GM19463 (cell line): ENCODE data around the gene DDX4.
A peak's percentile ranks its signal among the peaks of the same experiment; 100 is the strongest.
"Not testable (repeated sequence)": the region's sequence is repeated elsewhere in the genome, so short reads cannot be mapped to it uniquely, and the experiment has no call there.

Experiments
- ATAC-seq: cut with Tn5 transposase; IDR thresholded peaks from one replicate; pipeline ENCODE4 v1.9.1; 2021; ENCODE audit warnings: mild to moderate bottlenecking, moderate library complexity; ENCODE audit not compliant: unreplicated experiment

DDX4 gene

DNA sequence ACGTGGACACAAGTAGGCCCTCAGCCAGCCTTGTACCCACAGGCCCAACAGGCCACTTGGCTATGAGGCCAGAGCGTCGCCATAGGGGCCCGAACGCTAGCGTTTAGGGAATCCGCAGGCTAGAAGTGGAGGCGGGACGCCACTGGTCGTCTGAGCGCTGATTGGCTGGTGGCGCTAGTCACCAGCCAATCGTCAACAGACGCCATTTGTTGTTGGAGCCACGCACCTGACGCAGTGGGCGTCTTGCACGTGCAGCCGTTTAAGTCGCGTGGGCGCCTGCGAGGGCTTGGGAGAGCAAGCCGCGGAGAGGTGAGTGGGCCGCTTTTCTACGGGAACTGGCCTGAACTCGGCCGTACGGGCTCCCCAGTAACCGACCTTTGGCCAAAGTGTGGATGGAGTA lies at the start of gene DDX4:
TSS of gene DDX4 (plus strand) at position 269 of the 400 bp plus-strand sequence. CDS start 903 bp downstream, outside the sequence.
- ATAC-seq: no peak

DNA sequence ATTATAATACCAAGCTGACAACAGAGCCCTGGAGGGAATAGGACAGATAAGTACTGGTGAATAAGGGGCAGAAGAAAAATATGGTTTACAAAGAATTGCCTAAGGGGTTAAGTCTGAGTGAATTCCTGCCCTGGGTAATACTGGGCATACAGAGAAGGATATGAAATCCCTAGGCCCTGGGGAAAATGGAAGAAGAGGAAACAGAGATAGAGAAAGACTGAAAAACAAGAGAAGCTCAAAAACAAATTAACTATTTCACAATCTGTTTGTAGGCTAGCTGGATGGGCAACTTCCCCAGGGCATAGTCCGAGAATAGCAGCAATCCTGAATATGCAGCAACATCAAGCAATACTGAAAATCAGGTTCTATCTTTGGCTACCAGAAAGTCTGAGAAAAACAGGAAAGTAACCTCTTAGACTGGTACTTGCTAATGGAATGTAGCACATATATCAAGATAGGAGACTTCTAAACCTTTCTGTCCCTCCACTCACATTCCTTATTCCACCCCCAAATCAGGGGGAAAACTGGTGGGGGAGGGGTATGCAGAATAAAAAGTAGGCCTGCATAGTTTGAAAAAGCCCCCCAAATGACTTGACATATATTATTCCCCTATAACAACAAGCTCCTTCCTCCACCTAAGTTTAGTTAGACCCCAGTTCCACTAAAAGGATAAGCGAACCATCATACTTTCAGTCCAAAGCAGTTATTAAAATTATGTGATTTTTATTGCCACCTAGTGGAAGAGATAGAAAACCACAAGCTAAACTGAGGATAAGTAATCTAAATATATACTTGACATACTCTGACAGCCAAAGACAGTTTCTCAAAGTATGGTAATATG lies 46.4 kb upstream of the DDX4 start:
- ATAC-seq: no peak

GRCh38 chr5:55692106-55692417 lies 45.8 kb upstream of the DDX4 start:
- ATAC-seq: no peak

- no peak for ATAC-seq
Observed at GRCh38 chr5:55692509-55692908, 45.4 kb upstream of the DDX4 start.

- ATAC-seq: no peak
Observed at GRCh38 chr5:55694152-55694830, 43.6 kb upstream of the DDX4 start.

DNA sequence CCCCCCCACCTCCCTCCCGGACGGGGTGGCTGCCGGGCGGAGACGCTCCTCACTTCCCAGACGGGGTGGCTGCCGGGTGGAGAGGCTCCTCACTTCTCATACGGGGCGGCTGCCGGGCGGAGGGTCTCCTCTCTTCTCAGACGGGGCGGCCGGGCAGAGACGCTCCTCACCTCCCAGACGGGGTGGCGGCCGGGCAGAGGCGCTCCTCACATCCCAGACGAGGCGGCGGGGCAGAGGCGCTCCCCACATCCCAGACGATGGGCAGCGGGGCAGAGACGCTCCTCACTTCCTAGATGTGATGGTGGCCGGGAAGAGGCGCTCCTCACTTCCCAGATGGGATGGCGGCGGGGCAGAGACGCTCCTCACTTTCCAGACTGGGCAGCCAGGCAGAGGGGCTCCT lies 41.2 kb upstream of the DDX4 start:
- not testable (repeated sequence) for ATAC-seq

DNA sequence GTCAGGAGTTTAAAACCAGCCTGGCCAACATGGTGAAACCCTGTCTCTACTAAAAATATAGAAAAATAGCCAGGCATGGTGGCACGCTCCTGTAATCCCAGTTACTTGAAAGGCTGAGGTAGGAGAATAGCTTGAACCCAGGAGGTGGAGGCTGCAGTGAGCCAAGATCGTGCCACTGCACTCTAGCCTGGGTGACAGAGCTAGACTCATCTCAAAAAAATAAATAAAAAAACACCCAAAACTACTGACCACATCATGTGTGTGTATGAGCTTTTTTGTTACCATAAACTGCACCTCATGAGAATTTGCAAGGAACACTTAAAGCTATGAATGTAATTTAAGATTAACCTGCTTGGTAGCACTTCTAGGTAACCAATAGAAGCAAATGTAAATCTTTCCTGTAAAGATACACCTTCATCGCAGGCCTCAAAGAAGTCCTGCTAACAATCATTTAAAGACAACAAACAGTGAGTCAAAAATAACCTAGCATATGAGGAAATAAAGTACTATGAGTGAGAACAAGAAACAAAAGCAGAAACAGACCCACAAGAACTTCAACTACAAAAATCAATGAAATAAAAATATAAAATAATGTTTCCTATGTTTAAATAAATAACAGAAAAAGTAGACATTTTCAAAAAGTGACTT lies 38.7 kb upstream of the DDX4 start:
- ATAC-seq: peak; percentile 60

DNA sequence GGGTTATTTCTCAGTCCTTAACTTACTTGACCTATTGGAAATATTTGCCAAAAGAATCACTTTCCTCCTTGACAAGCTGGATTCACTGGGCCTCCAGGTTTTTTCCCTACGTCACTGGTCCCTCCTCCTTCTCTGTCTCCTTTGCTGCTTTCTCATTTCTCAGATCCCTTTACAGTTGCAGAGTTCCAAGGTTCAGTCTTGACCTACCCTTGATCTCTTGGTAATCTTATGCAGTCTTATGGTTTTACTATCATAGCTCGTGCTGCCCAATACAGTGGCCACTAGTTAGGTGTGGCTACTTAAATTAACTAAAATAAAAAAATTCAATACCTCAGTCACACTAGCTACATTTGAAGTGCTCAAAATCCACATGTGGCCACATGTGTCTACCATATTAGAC lies 37.1 kb upstream of the DDX4 start:
- ATAC-seq: no peak

- ATAC-seq: no peak
Observed at GRCh38 chr5:55701462-55702103, 36.3 kb upstream of the DDX4 start.

- ATAC-seq: no peak
Observed at GRCh38 chr5:55702598-55703345, 35.1 kb upstream of the DDX4 start.

- ATAC-seq: no peak
Observed at GRCh38 chr5:55706230-55706629, 31.6 kb upstream of the DDX4 start.

DNA sequence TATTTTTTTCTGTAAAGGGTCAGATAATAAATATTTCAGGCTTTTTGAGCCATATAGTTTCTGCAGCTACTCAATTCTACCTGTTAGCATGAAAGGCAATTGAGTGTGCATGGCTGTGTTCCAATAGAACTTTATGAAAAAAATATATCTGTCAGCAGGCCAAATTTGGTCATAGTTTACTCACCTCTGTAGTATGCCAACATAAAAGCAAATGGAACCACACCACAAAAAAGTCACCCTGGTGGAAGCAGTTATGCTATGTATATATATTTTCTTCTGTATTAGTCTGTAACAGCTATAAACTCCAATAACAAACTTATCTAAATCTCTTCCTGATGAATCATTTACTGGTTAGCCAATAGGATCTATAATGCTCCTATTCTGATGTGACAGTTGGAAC lies 29.1 kb upstream of the DDX4 start:
- ATAC-seq: no peak

DNA sequence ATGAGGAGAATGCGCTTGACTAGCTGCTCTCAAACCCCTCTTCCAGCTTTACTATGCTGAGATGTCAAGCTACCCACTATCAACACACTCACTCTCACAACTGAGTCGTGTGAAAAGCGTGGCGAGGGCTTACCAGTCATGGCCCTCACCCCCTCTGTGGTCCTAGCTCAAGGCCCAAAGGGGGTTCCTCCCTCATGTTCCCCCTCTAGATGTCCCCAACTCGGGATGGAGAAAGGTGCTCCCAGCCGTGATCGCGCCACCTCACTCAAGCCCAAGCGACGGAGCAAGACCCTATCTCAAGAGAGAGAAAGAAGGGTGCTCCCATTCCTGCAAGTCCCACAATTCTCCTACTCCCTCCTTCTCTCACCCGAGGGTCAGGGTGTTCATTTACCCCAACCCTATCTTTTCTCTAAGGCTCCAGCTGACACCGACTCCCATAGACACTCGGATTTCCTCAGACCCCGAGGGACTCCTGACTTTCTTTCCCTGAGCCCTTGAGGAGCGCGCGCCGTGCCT lies 26.3 kb upstream of the DDX4 start:
- ATAC-seq: no peak

- peak; percentile 100 for ATAC-seq
Observed at GRCh38 chr5:55712023-55712859, 25.6 kb upstream of the DDX4 start, which contains the start of gene SLC38A9. TSS of gene SLC38A9 (minus strand) at chr5:55712324. CDS start at chr5:55697958, 14,366 bp downstream.

DNA sequence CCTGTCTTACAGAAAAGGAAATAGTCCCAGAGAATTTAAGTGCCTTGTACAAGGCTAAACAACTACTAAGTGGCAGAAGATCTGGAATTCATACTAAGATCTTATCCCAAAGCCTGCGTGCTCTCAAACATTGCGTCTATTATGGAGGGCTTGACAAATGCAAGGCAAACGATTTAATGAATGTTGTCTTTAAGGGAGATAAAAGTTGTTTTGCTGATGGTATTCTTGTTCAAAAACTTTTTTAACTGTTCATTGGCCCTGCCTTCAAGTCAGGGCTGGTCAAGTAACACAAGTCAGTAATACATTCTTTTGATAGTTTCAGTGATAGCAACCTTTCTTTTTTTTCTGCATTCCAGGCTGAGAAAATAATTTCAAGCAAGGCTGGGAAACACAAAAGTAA lies 24.0 kb upstream of the DDX4 start:
- no peak for ATAC-seq

GRCh38 chr5:55714339-55714738 lies 23.5 kb upstream of the DDX4 start:
- ATAC-seq: no peak

DNA sequence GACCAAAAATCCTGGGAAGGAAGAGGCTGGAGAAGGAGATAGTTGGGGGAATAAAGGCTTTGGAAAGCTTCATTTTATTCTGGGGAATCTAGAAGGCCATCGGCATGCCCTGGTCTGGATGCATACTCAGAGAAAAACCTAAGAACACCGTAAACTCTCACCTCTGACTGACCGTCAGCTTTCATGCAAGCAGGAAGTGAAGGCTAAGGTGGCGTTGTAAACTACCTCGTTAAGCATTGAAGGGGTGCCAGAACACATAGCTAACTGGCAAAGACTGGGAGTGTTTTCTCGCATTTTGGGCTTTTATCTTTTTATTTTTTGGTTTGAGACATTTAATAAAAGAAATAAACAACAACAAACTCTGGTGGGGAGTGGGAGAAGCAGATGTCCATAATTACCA lies 23.1 kb upstream of the DDX4 start:
- no peak for ATAC-seq

- no peak for ATAC-seq
Observed at GRCh38 chr5:55715519-55716078, 22.3 kb upstream of the DDX4 start.

DNA sequence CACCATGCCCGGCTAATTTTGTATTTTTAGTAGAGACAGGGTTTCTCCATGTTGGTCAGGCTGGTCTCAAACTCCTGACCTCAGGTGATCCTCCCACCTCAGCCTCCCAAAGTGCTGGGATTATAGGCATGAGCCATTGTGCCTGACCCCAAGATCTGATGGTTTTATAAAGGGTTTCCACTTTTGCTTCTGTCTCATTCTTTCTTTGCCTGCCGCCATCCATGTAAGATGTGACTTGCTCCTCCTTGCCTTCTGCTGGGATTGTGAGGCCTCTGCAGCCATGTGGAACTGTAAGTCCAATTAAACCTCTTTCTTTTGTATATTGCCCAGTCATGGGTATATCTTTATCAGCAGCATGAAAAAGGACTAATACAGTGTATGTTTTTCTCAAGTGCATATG lies 18.8 kb upstream of the DDX4 start:
- not testable (repeated sequence) for ATAC-seq
